Measurements from ENCODE around the gene FLII.

GRCh38 chr17:18253187-18253884 is 5.2 kb downstream of the FLII start:
- no peak for TF ChIP-seq GATA2 (IDR thresholded peaks at IDR 0.05; ENCODE audit: low read depth, low read length)
- TF ChIP-seq GATA3 (IDR thresholded peaks at IDR 0.05; ENCODE audit: low read depth, low read length): no peak
